H9 (cell line): ENCODE data around the gene RASSF3. TPM values are rescaled to one million over a fixed set of nuclear protein-coding genes. Genes with fewer than 3 reads are reported as not detected.

Source experiments
- DNase-seq: peaks from one replicate; pipeline ENCODE4 v3.0.0-alpha.2; 2017
- H2AFZ ChIP-seq: one replicate; pipeline ENCODE4 v1.6.1; 2013; ENCODE audit warnings: mild to moderate bottlenecking, low read length, control low read depth, moderate library complexity
- H2AK5ac ChIP-seq: 2 replicates; pipeline ENCODE4 v1.6.1; 2013; ENCODE audit warnings: low read length, control low read depth, mixed read lengths; ENCODE audit not compliant: insufficient read length
- H2BK120ac ChIP-seq: one replicate; pipeline ENCODE4 v1.6.1; 2013; ENCODE audit warnings: low read depth, mild to moderate bottlenecking, low read length, control low read depth, inconsistent platforms; ENCODE audit not compliant: poor library complexity, severe bottlenecking
- H2BK12ac ChIP-seq: 2 replicates; pipeline ENCODE4 v1.6.1; 2013; ENCODE audit warnings: low read length, control low read depth, mixed read lengths, low read depth; ENCODE audit not compliant: insufficient read length
- H2BK15ac ChIP-seq: 2 replicates; pipeline ENCODE4 v1.6.1; 2013; ENCODE audit warnings: low read depth, low read length, control low read depth
- H2BK20ac ChIP-seq: one replicate; pipeline ENCODE4 v1.6.1; 2013; ENCODE audit warnings: low read depth, mild to moderate bottlenecking, low read length, control low read depth, inconsistent platforms; ENCODE audit not compliant: poor library complexity, severe bottlenecking
- H2BK5ac ChIP-seq: 2 replicates; pipeline ENCODE4 v1.6.1; 2013; ENCODE audit warnings: low read length, control low read depth, mixed read lengths; ENCODE audit not compliant: insufficient read length
- H3K14ac ChIP-seq: 2 replicates; pipeline ENCODE4 v1.6.1; 2013; ENCODE audit warnings: low read length, control low read depth; ENCODE audit not compliant: insufficient read depth
- H3K18ac ChIP-seq: 2 replicates; pipeline ENCODE4 v1.6.1; 2013; ENCODE audit warnings: low read depth, mild to moderate bottlenecking, mixed read lengths, low read length, control low read depth; ENCODE audit not compliant: insufficient read length
- H3K23ac ChIP-seq: 2 replicates; pipeline ENCODE4 v1.6.1; 2013; ENCODE audit warnings: low read length, control low read depth, mixed read lengths, low read depth; ENCODE audit not compliant: insufficient read length
- H3K23me2 ChIP-seq: 2 replicates; pipeline ENCODE4 v1.6.1; 2013; ENCODE audit warnings: low read depth, mild to moderate bottlenecking, mixed read lengths, low read length, control low read depth; ENCODE audit not compliant: insufficient read length, poor library complexity, severe bottlenecking
- H3K27ac ChIP-seq: 2 replicates; pipeline ENCODE4 v1.5.1; 2013; ENCODE audit warnings: low read length, control low read depth, mixed read lengths, low read depth; ENCODE audit not compliant: insufficient read length
- H3K27me3 ChIP-seq: 2 replicates; pipeline ENCODE4 v1.6.1; 2013; ENCODE audit warnings: low read length, control low read depth, inconsistent platforms; ENCODE audit not compliant: insufficient read depth
- H3K4ac ChIP-seq: 2 replicates; pipeline ENCODE4 v1.6.1; 2013; ENCODE audit warnings: low read depth, mild to moderate bottlenecking, control low read depth, inconsistent platforms, low read length, moderate library complexity
- H3K4me1 ChIP-seq: 2 replicates; pipeline ENCODE4 v1.6.1; 2013; ENCODE audit warnings: low read length, control low read depth, inconsistent platforms; ENCODE audit not compliant: insufficient read depth
- H3K4me2 ChIP-seq: 2 replicates; pipeline ENCODE4 v1.6.1; 2013; ENCODE audit warnings: low read length, control low read depth, mixed read lengths; ENCODE audit not compliant: insufficient read length, insufficient read depth
- H3K56ac ChIP-seq: 2 replicates; pipeline ENCODE4 v1.6.1; 2013; ENCODE audit warnings: low read depth, mild to moderate bottlenecking, mixed read lengths, low read length, control low read depth; ENCODE audit not compliant: insufficient read length
- H3K79me1 ChIP-seq: 2 replicates; pipeline ENCODE4 v1.6.1; 2013; ENCODE audit warnings: low read depth, mild to moderate bottlenecking, moderate library complexity, low read length, control low read depth, inconsistent platforms; ENCODE audit not compliant: insufficient read depth, poor library complexity, severe bottlenecking
- H3K79me2 ChIP-seq: 2 replicates; pipeline ENCODE4 v1.6.1; 2013; ENCODE audit warnings: low read length, control low read depth, inconsistent platforms; ENCODE audit not compliant: insufficient read depth
- H3K9ac ChIP-seq: 2 replicates; pipeline ENCODE4 v1.6.1; 2013; ENCODE audit warnings: low read length, control low read depth, mixed read lengths; ENCODE audit not compliant: insufficient read length; ENCODE audit errors: extremely low read depth
- H3K9me3 ChIP-seq: one replicate; pipeline ENCODE4 v1.6.1; 2013; ENCODE audit warnings: low read depth, low read length, inconsistent platforms; ENCODE audit not compliant: control insufficient read depth
- H3T11ph ChIP-seq: one replicate; pipeline ENCODE4 v1.6.1; 2013; ENCODE audit warnings: mild to moderate bottlenecking, low read length, control low read depth, inconsistent platforms
- H4K20me1 ChIP-seq: one replicate; pipeline ENCODE4 v1.6.1; 2013; ENCODE audit not compliant: control insufficient read depth, insufficient read length, insufficient read depth
- H4K5ac ChIP-seq: 2 replicates; pipeline ENCODE4 v1.6.1; 2013; ENCODE audit warnings: low read depth, mild to moderate bottlenecking, mixed read lengths, low read length, control low read depth; ENCODE audit not compliant: insufficient read length
- H4K8ac ChIP-seq: replicated peaks from 2 replicates; pipeline ENCODE4 v1.6.1; 2013; ENCODE audit warnings: low read length, control low read depth, mixed read lengths, low read depth; ENCODE audit not compliant: insufficient read length
- H4K91ac ChIP-seq: 2 replicates; pipeline ENCODE4 v1.6.1; 2013; ENCODE audit warnings: low read depth, mild to moderate bottlenecking, moderate library complexity, mixed read lengths, low read length, control low read depth; ENCODE audit not compliant: insufficient read length
- H3K27ac Mint-ChIP-seq, 3 experiments: 2 replicates in 2 of 3; 3 replicates in 1 of 3; pipeline ENCODE4 v1.8.0; 2020 to 2021; ENCODE audit warnings: mixed read lengths in 3 of 3, mild to moderate bottlenecking in 1 of 3, moderate library complexity in 1 of 3
- H3K27me3 Mint-ChIP-seq: 2 replicates; pipeline ENCODE4 v1.8.0; 2021; ENCODE audit warnings: low read depth, mild to moderate bottlenecking, moderate library complexity, mixed read lengths
- H3K36me3 Mint-ChIP-seq, 3 experiments: 2 replicates in 2 of 3; 3 replicates in 1 of 3; pipeline ENCODE4 v1.8.0; 2020 to 2021; ENCODE audit warnings: low read depth in 3 of 3, mixed read lengths in 3 of 3; ENCODE audit not compliant: insufficient read depth in 1 of 3
- H3K4me1 Mint-ChIP-seq, 2 experiments: 2 replicates each; pipeline ENCODE4 v1.8.0; 2020; ENCODE audit warnings: mixed read lengths in 2 of 2
- H3K4me3 Mint-ChIP-seq, 2 experiments: 2 replicates in 1 of 2; 3 replicates in 1 of 2; pipeline ENCODE4 v1.8.0; 2020 to 2021; ENCODE audit warnings: mild to moderate bottlenecking in 2 of 2, mixed read lengths in 2 of 2, moderate library complexity in 1 of 2
- H3K9me3 Mint-ChIP-seq, 2 experiments: 2 replicates in 1 of 2; 3 replicates in 1 of 2; pipeline ENCODE4 v1.8.0; 2020; ENCODE audit warnings: mild to moderate bottlenecking in 2 of 2, mixed read lengths in 2 of 2, moderate library complexity in 1 of 2
- WGBS: extraction: QIAGEN DNeasy Blood & Tissue Kit; methylation state at CpG from one replicate; pipeline ENCODE4 v1.1.7; 2013; ENCODE audit warnings: missing lambda C conversion rate, low lambda C conversion rate, mixed read lengths; ENCODE audit not compliant: insufficient read length; ENCODE audit errors: extremely low coverage; 5-methylcytosine and 5-hydroxymethylcytosine counted together
- total RNA-seq: library from RNA; stranded (reverse); gene quantifications from 2 replicates; pipeline ENCODE4 v1.2.1, GENCODE V29; 2021
- TF ChIP-seq, protein P1 (sequence below): fragments of 200-600 bp; sonication (generic); conservative IDR thresholded peaks from 3 replicates; pipeline ENCODE4 v1.8.0; 2021; ENCODE audit warnings: antibody characterized with exemption, mild to moderate bottlenecking

Gene RASSF3
- total RNA-seq, 1 experiment from 2014 or later: 45.1 TPM

DNA sequence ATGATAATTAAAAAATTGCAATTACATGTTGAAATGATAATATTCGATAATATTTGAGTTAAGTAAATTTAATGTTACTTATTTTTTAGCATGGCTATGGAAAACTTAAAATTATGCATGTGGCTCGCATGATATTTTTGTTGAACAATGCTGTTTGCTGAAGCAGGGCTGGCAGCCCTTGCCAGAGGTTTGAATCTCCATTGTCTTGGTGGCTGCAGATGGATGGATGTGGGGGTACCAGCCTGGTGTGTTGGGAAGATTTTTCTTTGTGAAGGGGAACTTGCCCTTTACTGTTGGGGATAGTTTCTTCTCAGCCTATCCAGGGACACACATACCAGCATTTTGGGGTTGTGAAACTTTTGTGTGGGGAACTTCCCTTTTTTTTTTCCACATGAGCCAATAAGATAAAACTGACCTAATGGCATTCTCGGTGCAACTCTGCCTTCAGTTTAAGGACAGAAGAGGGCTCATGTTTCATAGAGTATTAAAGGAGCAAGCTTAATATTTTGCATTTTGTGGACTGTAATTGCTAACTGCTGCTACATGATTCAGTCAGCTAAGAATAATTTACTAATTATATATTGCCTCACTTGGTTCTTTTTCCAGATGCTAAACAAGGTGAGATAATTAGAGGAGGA, 8.8 kb downstream of the RASSF3 start:
- H3K27me3 ChIP-seq: no peaks in the 10 kb centered on the region
- no peak overlapping the region for H3K4ac ChIP-seq
- H3K56ac ChIP-seq: no peak overlapping the region
- H3K4me2 ChIP-seq: no peak overlapping the region
- Mint-ChIP-seq H3K9me3 (no peaks in the 10 kb centered on the region), H3K4me1 (peaks cover 24 to 29% of the 10 kb centered on the region in 2 experiments), H3K4me3 (no peak overlapping the region), H3K36me3 (peaks cover 4 to 21% (median 11%) of the 10 kb centered on the region in 3 experiments; a peak in 6 of 7 replicates), H3K27me3 (no peaks in the 10 kb centered on the region), H3K27ac (peak overlapping the region in 2 of 3 experiments; percentile 10 to 66; a peak in 2 of 7 replicates)
- no peak overlapping the region for H3K14ac ChIP-seq
- H2AK5ac ChIP-seq: no peak overlapping the region
- no peak overlapping the region for H3T11ph ChIP-seq
- H3K23ac ChIP-seq: no peak overlapping the region
- TF ChIP-seq, protein P1, sequence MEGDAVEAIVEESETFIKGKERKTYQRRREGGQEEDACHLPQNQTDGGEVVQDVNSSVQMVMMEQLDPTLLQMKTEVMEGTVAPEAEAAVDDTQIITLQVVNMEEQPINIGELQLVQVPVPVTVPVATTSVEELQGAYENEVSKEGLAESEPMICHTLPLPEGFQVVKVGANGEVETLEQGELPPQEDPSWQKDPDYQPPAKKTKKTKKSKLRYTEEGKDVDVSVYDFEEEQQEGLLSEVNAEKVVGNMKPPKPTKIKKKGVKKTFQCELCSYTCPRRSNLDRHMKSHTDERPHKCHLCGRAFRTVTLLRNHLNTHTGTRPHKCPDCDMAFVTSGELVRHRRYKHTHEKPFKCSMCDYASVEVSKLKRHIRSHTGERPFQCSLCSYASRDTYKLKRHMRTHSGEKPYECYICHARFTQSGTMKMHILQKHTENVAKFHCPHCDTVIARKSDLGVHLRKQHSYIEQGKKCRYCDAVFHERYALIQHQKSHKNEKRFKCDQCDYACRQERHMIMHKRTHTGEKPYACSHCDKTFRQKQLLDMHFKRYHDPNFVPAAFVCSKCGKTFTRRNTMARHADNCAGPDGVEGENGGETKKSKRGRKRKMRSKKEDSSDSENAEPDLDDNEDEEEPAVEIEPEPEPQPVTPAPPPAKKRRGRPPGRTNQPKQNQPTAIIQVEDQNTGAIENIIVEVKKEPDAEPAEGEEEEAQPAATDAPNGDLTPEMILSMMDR: no peak
- no peaks in the 10 kb centered on the region for H3K23me2 ChIP-seq
- no peak overlapping the region for H2BK20ac ChIP-seq
- H2BK120ac ChIP-seq: no peak overlapping the region
- no peak overlapping the region for H2AFZ ChIP-seq
- H4K5ac ChIP-seq: no peak overlapping the region
- WGBS: 100% methylated on average over 1 of the region's 3 CpGs
- H4K20me1 ChIP-seq: no peaks in the 10 kb centered on the region
- H3K79me2 ChIP-seq: peaks cover 14% of the 10 kb centered on the region; the same call in 1 of the 2 replicates
- no peak overlapping the region for H3K18ac ChIP-seq
- no peak overlapping the region for H3K27ac ChIP-seq
- no peak overlapping the region for H4K91ac ChIP-seq
- H2BK12ac ChIP-seq: no peak overlapping the region
- H2BK15ac ChIP-seq: no peak overlapping the region
- H3K4me1 ChIP-seq: peaks cover 2% of the 10 kb centered on the region; the same call in 1 of the 2 replicates
- peaks cover 12% of the 10 kb centered on the region for H3K79me1 ChIP-seq
- H3K9ac ChIP-seq: no peak overlapping the region
- DNase-seq: no peak
- no peaks in the 10 kb centered on the region for H3K9me3 ChIP-seq
- H4K8ac ChIP-seq: no peak overlapping the region
- H2BK5ac ChIP-seq: no peak overlapping the region
